ENCODE results near the gene TPI1.
A peak's percentile ranks its signal among the peaks of the same experiment; 100 is the strongest.

Gene TPI1

DNA sequence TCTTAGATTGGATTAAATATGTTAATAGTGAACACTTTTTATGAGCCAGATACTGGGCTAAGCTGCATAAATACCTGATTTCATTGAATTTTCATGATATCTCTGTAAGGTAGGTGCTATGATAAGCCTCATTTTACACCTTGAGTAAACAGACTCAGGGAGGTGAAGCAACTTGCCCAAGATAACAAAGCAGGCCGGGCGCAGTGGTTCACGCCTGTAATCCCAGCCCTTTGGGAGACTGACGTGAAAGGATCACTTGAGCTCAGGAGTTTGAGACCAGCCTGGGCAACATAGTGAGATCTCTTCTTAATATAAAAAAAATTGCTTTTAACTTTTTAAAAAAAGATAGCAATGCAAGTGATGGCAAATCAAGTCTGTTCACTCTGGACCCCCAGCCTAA is 25.3 kb upstream of the TPI1 start:
- WGBS (ENCODE audit: extremely low coverage, insufficient coverage, low lambda C conversion rate), result no CpG with 5 or more reads among the region's 4 CpGs
- Histone ChIP-seq H3K23ac (ENCODE audit: low read length) (no peak overlapping the region), H2AK5ac (ENCODE audit: low read length) (no peak overlapping the region), H3K18ac (ENCODE audit: low read length) (no peak overlapping the region), H3K4me3 (ENCODE audit: low read length) (no peak overlapping the region), H3K27me3 (ENCODE audit: insufficient read depth, low read length, poor library complexity) (no peaks in the 10 kb centered on the region), H3K4ac (ENCODE audit: low read depth, low read length) (no peak overlapping the region), H3K27ac (ENCODE audit: low read depth, low read length) (no peak overlapping the region), H3K9ac (ENCODE audit: low read length) (no peak overlapping the region), H3K36me3 (ENCODE audit: control insufficient read depth, insufficient read depth, low read length) (peaks cover 23% of the 10 kb centered on the region), H4K5ac (ENCODE audit: low read length) (no peak overlapping the region), H3K56ac (ENCODE audit: low read length) (no peak overlapping the region), H3K79me2 (ENCODE audit: control insufficient read depth, insufficient read depth, low read length) (no peaks in the 10 kb centered on the region), H2BK15ac (replicated peaks; ENCODE audit: low read depth) (no peak overlapping the region), H3K79me1 (ENCODE audit: low read length) (no peaks in the 10 kb centered on the region), H4K8ac (ENCODE audit: low read depth, low read length) (no peak overlapping the region), H3K4me2 (ENCODE audit: low read length) (no peak overlapping the region), H2BK120ac (ENCODE audit: low read depth, low read length) (no peak overlapping the region), H2BK5ac (ENCODE audit: low read length) (no peak overlapping the region), H3K4me1 (ENCODE audit: control insufficient read depth, low read depth, low read length) (no peaks in the 10 kb centered on the region)
- no peak for DNase-seq

DNA sequence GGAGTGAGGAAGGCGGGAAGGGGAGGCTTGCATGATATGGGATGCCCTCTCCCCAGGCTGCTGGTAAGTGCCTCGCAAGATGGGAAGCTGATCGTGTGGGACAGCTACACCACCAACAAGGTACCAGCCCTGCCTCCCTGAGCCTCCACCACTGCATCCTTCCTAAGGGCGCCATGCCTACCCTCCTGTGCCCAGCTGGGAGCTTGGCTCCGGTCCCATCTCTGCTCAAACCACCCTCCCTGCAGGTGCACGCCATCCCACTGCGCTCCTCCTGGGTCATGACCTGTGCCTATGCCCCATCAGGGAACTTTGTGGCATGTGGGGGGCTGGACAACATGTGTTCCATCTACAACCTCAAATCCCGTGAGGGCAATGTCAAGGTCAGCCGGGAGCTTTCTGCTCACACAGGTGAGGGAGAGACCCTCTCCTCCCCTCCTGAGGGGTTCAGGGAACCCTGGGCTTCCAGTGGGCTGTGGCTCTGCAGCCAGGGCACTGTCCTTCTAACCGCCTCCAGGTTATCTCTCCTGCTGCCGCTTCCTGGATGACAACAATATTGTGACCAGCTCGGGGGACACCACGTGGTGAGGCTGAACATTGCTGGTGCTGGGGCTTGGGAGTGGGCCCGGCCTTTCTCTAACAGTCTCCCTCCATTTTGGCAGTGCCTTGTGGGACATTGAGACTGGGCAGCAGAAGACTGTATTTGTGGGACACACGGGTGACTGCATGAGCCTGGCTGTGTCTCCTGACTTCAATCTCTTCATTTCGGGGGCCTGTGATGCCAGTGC is 24.0 kb upstream of the TPI1 start:
- H2BK5ac ChIP-seq (ENCODE audit: low read length), result no peak overlapping the region
- H4K8ac ChIP-seq (ENCODE audit: low read depth, low read length), result no peak overlapping the region
- peaks cover 22% of the 10 kb centered on the region for H3K36me3 ChIP-seq (ENCODE audit: control insufficient read depth, insufficient read depth, low read length)
- peak; percentile 82 for DNase-seq
- H2BK15ac ChIP-seq (replicated peaks; ENCODE audit: low read depth), result no peak overlapping the region
- no peak overlapping the region for H2AK5ac ChIP-seq (ENCODE audit: low read length)
- no peak overlapping the region for H3K23ac ChIP-seq (ENCODE audit: low read length)
- H3K56ac ChIP-seq (ENCODE audit: low read length), result peak overlapping the region; percentile 30
- no peak overlapping the region for H3K27ac ChIP-seq (ENCODE audit: low read depth, low read length)
- no peaks in the 10 kb centered on the region for H3K27me3 ChIP-seq (ENCODE audit: insufficient read depth, low read length, poor library complexity)
- H3K79me2 ChIP-seq (ENCODE audit: control insufficient read depth, insufficient read depth, low read length), result no peaks in the 10 kb centered on the region
- H3K79me1 ChIP-seq (ENCODE audit: low read length), result no peaks in the 10 kb centered on the region
- no peak overlapping the region for H3K4ac ChIP-seq (ENCODE audit: low read depth, low read length)
- no CpG with 5 or more reads among the region's 16 CpGs for WGBS (ENCODE audit: extremely low coverage, insufficient coverage, low lambda C conversion rate)
- H3K4me3 ChIP-seq (ENCODE audit: low read length), result no peak overlapping the region
- H4K5ac ChIP-seq (ENCODE audit: low read length), result no peak overlapping the region
- H3K4me2 ChIP-seq (ENCODE audit: low read length), result no peak overlapping the region
- no peak overlapping the region for H3K9ac ChIP-seq (ENCODE audit: low read length)
- H3K18ac ChIP-seq (ENCODE audit: low read length), result no peak overlapping the region
- no peaks in the 10 kb centered on the region for H3K4me1 ChIP-seq (ENCODE audit: control insufficient read depth, low read depth, low read length)
- H2BK120ac ChIP-seq (ENCODE audit: low read depth, low read length), result no peak overlapping the region

DNA sequence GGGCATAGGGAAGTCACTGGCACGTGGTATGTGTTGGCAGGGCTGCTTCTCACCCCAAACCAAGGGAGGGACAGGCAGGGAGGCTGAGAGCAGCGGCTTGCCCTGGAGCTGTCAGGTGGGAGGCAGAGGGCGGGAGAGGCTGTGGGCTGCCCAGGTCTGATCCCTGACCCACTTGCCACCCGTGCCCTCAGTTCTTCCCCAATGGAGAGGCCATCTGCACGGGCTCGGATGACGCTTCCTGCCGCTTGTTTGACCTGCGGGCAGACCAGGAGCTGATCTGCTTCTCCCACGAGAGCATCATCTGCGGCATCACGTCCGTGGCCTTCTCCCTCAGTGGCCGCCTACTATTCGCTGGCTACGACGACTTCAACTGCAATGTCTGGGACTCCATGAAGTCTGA is 21.9 kb upstream of the TPI1 start:
- Histone ChIP-seq H4K8ac (ENCODE audit: low read depth, low read length) (no peak overlapping the region), H2BK5ac (ENCODE audit: low read length) (no peak overlapping the region), H4K5ac (ENCODE audit: low read length) (no peak overlapping the region), H3K79me1 (ENCODE audit: low read length) (peaks cover 10% of the 10 kb centered on the region), H2BK120ac (ENCODE audit: low read depth, low read length) (no peak overlapping the region), H3K4me2 (ENCODE audit: low read length) (no peak overlapping the region), H2AK5ac (ENCODE audit: low read length) (no peak overlapping the region), H3K27me3 (ENCODE audit: insufficient read depth, low read length, poor library complexity) (no peaks in the 10 kb centered on the region), H3K9ac (ENCODE audit: low read length) (no peak overlapping the region), H3K18ac (ENCODE audit: low read length) (no peak overlapping the region), H3K4me3 (ENCODE audit: low read length) (no peak overlapping the region), H3K4ac (ENCODE audit: low read depth, low read length) (no peak overlapping the region), H2BK15ac (replicated peaks; ENCODE audit: low read depth) (no peak overlapping the region), H3K56ac (ENCODE audit: low read length) (no peak overlapping the region), H3K4me1 (ENCODE audit: control insufficient read depth, low read depth, low read length) (no peaks in the 10 kb centered on the region), H3K36me3 (ENCODE audit: control insufficient read depth, insufficient read depth, low read length) (peaks cover 15% of the 10 kb centered on the region), H3K27ac (ENCODE audit: low read depth, low read length) (no peak overlapping the region), H3K79me2 (ENCODE audit: control insufficient read depth, insufficient read depth, low read length) (peaks cover 6% of the 10 kb centered on the region), H3K23ac (ENCODE audit: low read length) (no peak overlapping the region)
- no CpG with 5 or more reads among the region's 17 CpGs for WGBS (ENCODE audit: extremely low coverage, insufficient coverage, low lambda C conversion rate)
- DNase-seq, result no peak

DNA sequence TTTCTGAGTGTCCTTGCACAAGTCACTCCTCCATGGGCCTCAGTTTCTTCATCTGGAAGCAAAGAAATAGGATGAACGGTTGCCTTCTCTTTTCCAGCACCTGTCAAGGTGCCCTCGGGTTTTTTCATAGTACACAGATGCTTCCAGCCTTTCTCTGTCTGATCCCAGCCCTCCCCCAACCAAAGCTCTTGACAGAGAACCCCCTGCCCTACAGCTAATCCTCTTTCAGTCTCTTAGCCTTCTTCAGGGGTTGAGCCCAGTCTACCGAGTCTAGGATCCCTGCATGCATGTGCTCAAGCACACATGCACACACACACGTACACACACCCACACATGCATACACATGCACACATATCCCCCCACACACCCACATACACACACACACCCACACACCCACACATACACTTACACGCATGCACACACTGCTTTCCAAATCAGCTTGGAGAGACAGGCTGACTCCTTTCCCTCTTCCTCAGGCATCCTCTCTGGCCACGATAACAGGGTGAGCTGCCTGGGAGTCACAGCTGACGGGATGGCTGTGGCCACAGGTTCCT is 20.9 kb upstream of the TPI1 start:
- Histone ChIP-seq H3K18ac (ENCODE audit: low read length) (no peak overlapping the region), H3K23ac (ENCODE audit: low read length) (no peak overlapping the region), H3K4me3 (ENCODE audit: low read length) (no peak overlapping the region), H3K36me3 (ENCODE audit: control insufficient read depth, insufficient read depth, low read length) (peaks cover 14% of the 10 kb centered on the region), H3K4me1 (ENCODE audit: control insufficient read depth, low read depth, low read length) (no peaks in the 10 kb centered on the region), H4K5ac (ENCODE audit: low read length) (no peak overlapping the region), H3K79me2 (ENCODE audit: control insufficient read depth, insufficient read depth, low read length) (peaks cover 9% of the 10 kb centered on the region), H3K79me1 (ENCODE audit: low read length) (peaks cover 13% of the 10 kb centered on the region), H2BK15ac (replicated peaks; ENCODE audit: low read depth) (no peak overlapping the region), H3K4me2 (ENCODE audit: low read length) (no peak overlapping the region), H3K4ac (ENCODE audit: low read depth, low read length) (no peak overlapping the region), H2AK5ac (ENCODE audit: low read length) (no peak overlapping the region), H2BK5ac (ENCODE audit: low read length) (no peak overlapping the region), H3K56ac (ENCODE audit: low read length) (no peak overlapping the region), H4K8ac (ENCODE audit: low read depth, low read length) (no peak overlapping the region), H3K9ac (ENCODE audit: low read length) (no peak overlapping the region), H2BK120ac (ENCODE audit: low read depth, low read length) (no peak overlapping the region), H3K27me3 (ENCODE audit: insufficient read depth, low read length, poor library complexity) (no peaks in the 10 kb centered on the region), H3K27ac (ENCODE audit: low read depth, low read length) (no peak overlapping the region)
- DNase-seq, result no peak
- 100% methylated on average over 1 of the region's 7 CpGs for WGBS (ENCODE audit: extremely low coverage, insufficient coverage, low lambda C conversion rate)

DNA sequence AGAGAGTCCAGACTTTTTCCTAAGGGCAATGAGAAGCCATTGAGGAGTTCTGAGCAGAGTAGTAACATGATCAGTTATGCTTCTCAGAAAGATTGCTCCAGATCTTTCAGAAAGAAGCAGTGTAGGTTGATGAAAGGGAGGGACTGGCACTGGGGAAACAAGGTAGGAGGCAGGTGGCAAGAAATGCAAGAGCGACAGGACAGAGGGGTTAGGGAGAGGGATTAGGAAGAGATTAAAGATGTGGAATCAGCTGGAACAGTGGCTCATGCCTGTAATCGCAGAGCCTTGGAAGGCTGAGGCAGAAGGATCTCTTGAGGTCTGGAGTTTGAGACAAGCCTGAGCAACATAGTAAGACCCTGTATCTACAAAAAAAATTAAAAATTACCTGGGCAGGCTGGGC is 19.7 kb upstream of the TPI1 start:
- no peak overlapping the region for H3K27ac ChIP-seq (ENCODE audit: low read depth, low read length)
- H3K27me3 ChIP-seq (ENCODE audit: insufficient read depth, low read length, poor library complexity), result no peaks in the 10 kb centered on the region
- H3K4ac ChIP-seq (ENCODE audit: low read depth, low read length), result no peak overlapping the region
- no peak overlapping the region for H2AK5ac ChIP-seq (ENCODE audit: low read length)
- no peak overlapping the region for H2BK120ac ChIP-seq (ENCODE audit: low read depth, low read length)
- H3K79me1 ChIP-seq (ENCODE audit: low read length), result peaks cover 13% of the 10 kb centered on the region
- H3K4me2 ChIP-seq (ENCODE audit: low read length), result no peak overlapping the region
- H4K8ac ChIP-seq (ENCODE audit: low read depth, low read length), result no peak overlapping the region
- no peak for DNase-seq
- H3K36me3 ChIP-seq (ENCODE audit: control insufficient read depth, insufficient read depth, low read length), result peaks cover 14% of the 10 kb centered on the region
- H4K5ac ChIP-seq (ENCODE audit: low read length), result no peak overlapping the region
- H3K56ac ChIP-seq (ENCODE audit: low read length), result no peak overlapping the region
- H3K18ac ChIP-seq (ENCODE audit: low read length), result no peak overlapping the region
- H3K23ac ChIP-seq (ENCODE audit: low read length), result no peak overlapping the region
- H3K4me3 ChIP-seq (ENCODE audit: low read length), result no peak overlapping the region
- H3K79me2 ChIP-seq (ENCODE audit: control insufficient read depth, insufficient read depth, low read length), result peaks cover 9% of the 10 kb centered on the region
- H3K4me1 ChIP-seq (ENCODE audit: control insufficient read depth, low read depth, low read length), result no peaks in the 10 kb centered on the region
- H2BK5ac ChIP-seq (ENCODE audit: low read length), result no peak overlapping the region
- WGBS (ENCODE audit: extremely low coverage, insufficient coverage, low lambda C conversion rate), result no CpG with 5 or more reads among the region's 2 CpGs
- H3K9ac ChIP-seq (ENCODE audit: low read length), result no peak overlapping the region
- no peak overlapping the region for H2BK15ac ChIP-seq (replicated peaks; ENCODE audit: low read depth)

DNA sequence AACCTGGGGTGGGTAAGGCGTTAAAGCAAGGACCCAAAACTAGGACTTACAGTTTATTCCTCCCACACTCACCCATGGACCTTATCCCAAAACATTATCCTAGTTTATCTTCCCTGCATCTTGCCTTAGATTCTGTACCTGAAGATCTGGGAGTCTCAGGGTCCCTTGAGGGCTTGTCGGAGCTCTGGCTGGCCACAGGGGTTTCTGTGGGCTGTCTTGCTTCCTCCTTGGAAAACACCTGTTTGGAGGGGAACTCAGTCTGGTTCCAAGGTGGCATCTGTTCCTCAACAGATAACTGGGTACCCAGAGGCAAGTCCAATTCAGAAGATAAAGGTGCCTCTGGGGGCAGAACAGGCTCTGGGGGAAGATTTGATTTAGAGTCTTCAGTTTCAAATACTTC is 17.9 kb upstream of the TPI1 start:
- no peaks in the 10 kb centered on the region for H3K27me3 ChIP-seq (ENCODE audit: insufficient read depth, low read length, poor library complexity)
- no CpG with 5 or more reads among the region's 2 CpGs for WGBS (ENCODE audit: extremely low coverage, insufficient coverage, low lambda C conversion rate)
- DNase-seq, result no peak

More for the DNA sequence above, 17.9 kb upstream of the TPI1 start:
- Histone ChIP-seq H3K9ac (ENCODE audit: low read length) (no peak overlapping the region), H2AK5ac (ENCODE audit: low read length) (no peak overlapping the region), H3K23ac (ENCODE audit: low read length) (no peak overlapping the region), H2BK5ac (ENCODE audit: low read length) (no peak overlapping the region), H3K4me2 (ENCODE audit: low read length) (no peak overlapping the region), H3K56ac (ENCODE audit: low read length) (no peak overlapping the region), H4K8ac (ENCODE audit: low read depth, low read length) (no peak overlapping the region), H3K4ac (ENCODE audit: low read depth, low read length) (no peak overlapping the region), H4K5ac (ENCODE audit: low read length) (no peak overlapping the region), H3K79me1 (ENCODE audit: low read length) (peaks cover 20% of the 10 kb centered on the region), H2BK120ac (ENCODE audit: low read depth, low read length) (no peak overlapping the region), H2BK15ac (replicated peaks; ENCODE audit: low read depth) (no peak overlapping the region), H3K4me1 (ENCODE audit: control insufficient read depth, low read depth, low read length) (peaks cover 6% of the 10 kb centered on the region), H3K27ac (ENCODE audit: low read depth, low read length) (no peak overlapping the region), H3K18ac (ENCODE audit: low read length) (no peak overlapping the region), H3K4me3 (ENCODE audit: low read length) (no peak overlapping the region), H3K79me2 (ENCODE audit: control insufficient read depth, insufficient read depth, low read length) (peaks cover 22% of the 10 kb centered on the region), H3K36me3 (ENCODE audit: control insufficient read depth, insufficient read depth, low read length) (peaks cover 14% of the 10 kb centered on the region)
